GM12801 (cell line): ENCODE data around the gene CD6.

Source experiments
- TF ChIP-seq, protein P1 (sequence below): IDR thresholded peaks from one replicate; pipeline ENCODE4 v1.5.1; 2011; ENCODE audit warnings: control low read depth; ENCODE audit not compliant: insufficient read length; ENCODE audit errors: extremely low read depth

The CD6 gene

GRCh38 chr11:61000426-61000825, 28.9 kb downstream of the CD6 start:
- TF ChIP-seq, protein P1, sequence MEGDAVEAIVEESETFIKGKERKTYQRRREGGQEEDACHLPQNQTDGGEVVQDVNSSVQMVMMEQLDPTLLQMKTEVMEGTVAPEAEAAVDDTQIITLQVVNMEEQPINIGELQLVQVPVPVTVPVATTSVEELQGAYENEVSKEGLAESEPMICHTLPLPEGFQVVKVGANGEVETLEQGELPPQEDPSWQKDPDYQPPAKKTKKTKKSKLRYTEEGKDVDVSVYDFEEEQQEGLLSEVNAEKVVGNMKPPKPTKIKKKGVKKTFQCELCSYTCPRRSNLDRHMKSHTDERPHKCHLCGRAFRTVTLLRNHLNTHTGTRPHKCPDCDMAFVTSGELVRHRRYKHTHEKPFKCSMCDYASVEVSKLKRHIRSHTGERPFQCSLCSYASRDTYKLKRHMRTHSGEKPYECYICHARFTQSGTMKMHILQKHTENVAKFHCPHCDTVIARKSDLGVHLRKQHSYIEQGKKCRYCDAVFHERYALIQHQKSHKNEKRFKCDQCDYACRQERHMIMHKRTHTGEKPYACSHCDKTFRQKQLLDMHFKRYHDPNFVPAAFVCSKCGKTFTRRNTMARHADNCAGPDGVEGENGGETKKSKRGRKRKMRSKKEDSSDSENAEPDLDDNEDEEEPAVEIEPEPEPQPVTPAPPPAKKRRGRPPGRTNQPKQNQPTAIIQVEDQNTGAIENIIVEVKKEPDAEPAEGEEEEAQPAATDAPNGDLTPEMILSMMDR = no peak

GRCh38 chr11:61001931-61002330, 30.5 kb downstream of the CD6 start:
- TF ChIP-seq, protein P1 = no peak

- TF ChIP-seq, protein P1 = no peak
Measured at GRCh38 chr11:61002598-61002997, 31.1 kb downstream of the CD6 start.

- TF ChIP-seq, protein P1 = no peak
Measured at GRCh38 chr11:61004180-61004611, 32.7 kb downstream of the CD6 start.

GRCh38 chr11:61004761-61005181, 33.3 kb downstream of the CD6 start:
- TF ChIP-seq, protein P1 = no peak

GRCh38 chr11:61007383-61007955, 36.0 kb downstream of the CD6 start:
- TF ChIP-seq, protein P1 = no peak

DNA sequence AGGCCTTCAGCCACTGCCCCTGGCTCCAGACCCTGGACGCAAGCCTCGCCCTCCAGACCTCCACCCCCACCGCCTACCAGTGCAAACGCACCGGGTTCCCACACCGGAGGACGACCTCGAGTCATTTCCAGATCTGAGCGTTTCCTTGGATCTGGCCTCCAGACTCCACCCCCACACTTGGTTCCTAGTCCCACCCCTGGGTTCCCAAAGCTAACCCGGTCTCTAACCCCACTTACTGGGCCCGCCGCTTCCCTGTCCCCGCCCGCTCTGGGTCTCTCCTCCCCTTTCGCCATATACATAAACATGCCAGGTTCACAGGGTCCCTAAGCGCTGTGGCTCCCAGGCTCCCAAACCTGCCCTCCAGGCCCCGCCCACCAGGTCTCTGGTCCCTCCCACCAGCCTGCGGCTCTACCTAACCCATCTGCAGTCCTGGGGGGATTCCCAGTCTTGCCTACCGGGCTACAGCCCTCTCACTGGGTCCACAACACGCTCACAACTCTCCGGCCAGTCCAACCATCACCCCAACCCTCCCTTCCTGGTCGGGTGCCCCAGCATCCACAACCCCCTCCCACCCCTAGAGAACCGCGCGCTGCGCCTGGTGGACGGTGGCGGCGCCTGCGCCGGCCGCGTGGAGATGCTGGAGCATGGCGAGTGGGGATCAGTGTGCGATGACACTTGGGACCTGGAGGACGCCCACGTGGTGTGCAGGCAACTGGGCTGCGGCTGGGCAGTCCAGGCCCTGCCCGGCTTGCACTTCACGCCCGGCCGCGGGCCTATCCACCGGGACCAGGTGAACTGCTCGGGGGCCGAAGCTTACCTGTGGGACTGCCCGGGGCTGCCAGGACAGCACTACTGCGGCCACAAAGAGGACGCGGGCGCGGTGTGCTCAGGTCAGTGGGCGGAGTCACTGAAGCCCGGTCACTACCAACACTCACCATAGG, 36.7 kb downstream of the CD6 start:
- TF ChIP-seq, protein P1 = no peak
